Liver (tissue), 9 donors: ENCODE results near the gene KRTAP5-11. TPM values are rescaled to one million over a fixed set of nuclear protein-coding genes. Genes with fewer than 3 reads are reported as not detected.
"Not testable (repeated sequence)": the region's sequence is repeated elsewhere in the genome, so short reads cannot be mapped to it uniquely, and the experiment has no call there.

ENCODE experiments used
- DNase-seq: peaks from one replicate; pipeline ENCODE4 v3.0.0-alpha.2; 2017; ENCODE audit warnings: low spot score
- H3K27ac ChIP-seq, 2 donors: one replicate each; pipeline ENCODE4 v1.7.0; 2013; ENCODE audit warnings: inconsistent platforms in 2 of 2, low read length in 2 of 2, control low read depth in 1 of 2, low read depth in 1 of 2, mild to moderate bottlenecking in 1 of 2
- H3K27me3 ChIP-seq, 4 donors: one replicate each; pipeline versions ENCODE4 v1.6.1 to v1.7.0; 2013; ENCODE audit warnings: low read length in 3 of 4, inconsistent platforms in 1 of 4, mild to moderate bottlenecking in 1 of 4, moderate library complexity in 1 of 4; ENCODE audit not compliant: control insufficient read depth in 4 of 4, insufficient read depth in 4 of 4
- H3K36me3 ChIP-seq, 4 donors: one replicate each; pipeline versions ENCODE4 v1.6.1 to v1.7.0; 2013; ENCODE audit warnings: low read length in 3 of 4, mild to moderate bottlenecking in 3 of 4, low read depth in 1 of 4, moderate library complexity in 1 of 4; ENCODE audit not compliant: control insufficient read depth in 4 of 4, insufficient read depth in 3 of 4
- H3K4me1 ChIP-seq, 4 donors: one replicate each; pipeline versions ENCODE4 v1.6.1 to v1.7.0; 2013; ENCODE audit warnings: low read length in 3 of 4, mild to moderate bottlenecking in 3 of 4, moderate library complexity in 1 of 4; ENCODE audit not compliant: control insufficient read depth in 4 of 4, insufficient read depth in 4 of 4
- H3K4me3 ChIP-seq, 3 donors: one replicate each; pipeline versions ENCODE4 v1.6.1 to v1.7.0; 2013; ENCODE audit warnings: low read length in 3 of 3, control low read depth in 1 of 3, low read depth in 1 of 3, mild to moderate bottlenecking in 1 of 3
- H3K9ac ChIP-seq, 2 donors: one replicate each; pipeline ENCODE4 v1.7.0; 2013; ENCODE audit warnings: low read length in 2 of 2, mild to moderate bottlenecking in 2 of 2, moderate library complexity in 2 of 2, control low read depth in 1 of 2, low read depth in 1 of 2
- H3K9me3 ChIP-seq, 4 donors: one replicate each; pipeline versions ENCODE4 v1.6.1 to v1.7.0; 2013; ENCODE audit warnings: low read length in 3 of 4; ENCODE audit not compliant: control insufficient read depth in 4 of 4
- EGR1 ChIP-seq, 2 donors: IDR thresholded peaks; 2 replicates each; pipeline ENCODE4 v1.6.1; 2016 to 2018; ENCODE audit warnings: antibody characterized with exemption in 2 of 2, low read depth in 2 of 2
- FOXA1 ChIP-seq: IDR thresholded peaks from 2 replicates; pipeline ENCODE4 v1.6.1; 2016; ENCODE audit warnings: antibody characterized with exemption
- HNF4A ChIP-seq, 2 donors: conservative IDR thresholded peaks; 2 replicates each; pipeline ENCODE4 v1.6.1; 2016; ENCODE audit warnings: antibody characterized with exemption in 2 of 2, mild to moderate bottlenecking in 2 of 2
- HNF4G ChIP-seq: IDR thresholded peaks from 2 replicates; pipeline ENCODE4 v1.6.1; 2016; ENCODE audit warnings: antibody characterized with exemption
- JUND ChIP-seq, 2 donors: IDR thresholded peaks; 2 replicates each; pipeline ENCODE4 v1.6.1; 2016; ENCODE audit warnings: antibody characterized with exemption in 2 of 2
- NR2F2 ChIP-seq: IDR thresholded peaks from 2 replicates; pipeline ENCODE4 v1.6.1; 2016; ENCODE audit warnings: antibody characterized with exemption
- RAD21 ChIP-seq, 2 donors: IDR thresholded peaks; 2 replicates each; pipeline ENCODE4 v1.6.1; 2016; ENCODE audit warnings: antibody characterized with exemption in 2 of 2, mild to moderate bottlenecking in 2 of 2
- REST ChIP-seq: IDR thresholded peaks from 2 replicates; pipeline ENCODE4 v1.6.1; 2016; ENCODE audit warnings: antibody characterized with exemption, mild to moderate bottlenecking
- RXRA ChIP-seq, 2 donors: IDR thresholded peaks; 2 replicates each; pipeline ENCODE4 v1.6.1; 2017 to 2018; ENCODE audit warnings: antibody characterized with exemption in 2 of 2, mild to moderate bottlenecking in 1 of 2
- SP1 ChIP-seq: IDR thresholded peaks from 2 replicates; pipeline ENCODE4 v1.6.1; 2018; ENCODE audit warnings: antibody characterized with exemption, mild to moderate bottlenecking
- TAF1 ChIP-seq: conservative IDR thresholded peaks from 2 replicates; pipeline ENCODE4 v1.6.1; 2016; ENCODE audit warnings: antibody characterized with exemption, mild to moderate bottlenecking
- WGBS: extraction: QIAGEN DNeasy Blood & Tissue Kit; methylation state at CpG from one replicate; pipeline ENCODE4 v1.1.7; 2013; 5-methylcytosine and 5-hydroxymethylcytosine counted together
- polyA plus RNA-seq, 2 donors: library from polyadenylated mRNA; stranded (reverse) in 1 of 2; unstranded in 1 of 2; fragments of 200-250 nt in 1 of 2; fragments of >200 nt in 1 of 2; fragmentation: Nextera tagmentation in 1 of 2; extraction: Ambion mirVana in 1 of 2; gene quantifications; one replicate each; pipeline versions ENCODE4 v1.2.1 to v1.2.3, GENCODE V29; 2013 to 2015
- total RNA-seq, 2 donors: library from RNA; depleted of rRNA; stranded (reverse); fragments of >200 nt; gene quantifications; one replicate each; pipeline ENCODE4 v1.2.3, GENCODE V29; 2014
- TF ChIP-seq, protein P1 (sequence below): IDR thresholded peaks from 2 replicates; pipeline ENCODE4 v1.6.1; 2016; ENCODE audit warnings: antibody characterized with exemption
- donor health status: healthy.
- donor health status: healthy.
- donor health status: healthy.
- donor health status: healthy.
- donor health status: healthy.

The KRTAP5-11 gene
- total and polyA plus RNA-seq, 4 donors, result not detected

DNA sequence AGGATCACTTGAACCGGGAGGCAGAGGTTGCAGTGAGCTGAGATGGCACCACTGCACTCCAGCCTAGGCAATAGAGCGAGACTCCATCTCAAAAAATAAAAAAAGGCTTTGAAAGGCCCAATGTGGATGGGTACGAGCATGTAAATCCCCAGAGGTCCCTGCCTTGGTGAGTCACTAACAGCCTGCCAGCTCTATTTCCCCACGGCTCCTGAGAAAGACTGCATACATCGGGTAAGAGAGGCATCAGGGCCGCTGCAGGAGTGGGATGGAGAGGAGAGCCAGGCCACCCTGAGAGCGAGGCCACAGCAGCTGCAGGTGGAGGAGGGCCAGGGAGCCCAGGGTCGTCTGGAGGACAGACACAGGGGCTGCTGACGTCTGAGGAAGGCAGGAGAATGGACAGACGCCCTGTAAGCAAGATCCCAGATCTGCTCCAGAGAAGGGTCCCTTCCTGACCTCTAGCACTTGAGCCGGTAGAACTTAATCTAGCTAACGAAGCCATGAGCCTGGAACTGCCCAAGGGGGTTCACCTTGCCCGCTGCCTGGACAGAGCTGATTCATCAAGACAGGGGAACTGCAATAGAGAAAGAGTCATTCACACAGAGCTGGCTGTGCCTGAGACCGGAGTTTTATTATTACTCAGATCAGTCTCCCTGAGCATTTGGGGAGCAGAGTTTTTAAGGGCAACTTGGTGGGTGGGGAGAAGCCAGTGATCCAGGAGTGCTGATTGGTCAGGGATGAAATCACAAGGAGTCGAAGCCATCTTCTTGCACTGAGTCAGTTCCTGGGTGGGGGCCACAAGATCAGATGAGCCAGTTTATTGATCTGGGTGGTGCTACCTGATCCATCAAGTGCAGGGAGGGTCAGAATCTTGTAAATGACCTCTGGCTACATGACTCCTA lies 39.5 kb downstream of the KRTAP5-11 start:
- no peak for DNase-seq
- Histone ChIP-seq H3K27ac (no peak overlapping the region), H3K36me3 (no peaks in the 10 kb centered on the region), H3K9me3 (no peaks in the 10 kb centered on the region), H3K4me1 (no peaks in the 10 kb centered on the region), H3K9ac (no peak overlapping the region), H3K27me3 (no peaks in the 10 kb centered on the region), H3K4me3 (no peak overlapping the region)
- 88% methylated on average over 15 of the region's 15 CpGs for WGBS
- TF ChIP-seq NR2F2, result no peak

- Histone ChIP-seq H3K4me3 (no peak overlapping the region), H3K27ac (no peak overlapping the region), H3K9me3 (no peaks in the 10 kb centered on the region), H3K4me1 (no peaks in the 10 kb centered on the region), H3K9ac (no peak overlapping the region), H3K36me3 (no peaks in the 10 kb centered on the region), H3K27me3 (no peaks in the 10 kb centered on the region)
- no peak for TF ChIP-seq REST
- no peak for TF ChIP-seq RXRA (IDR thresholded peaks at IDR 0.05)
- no peak for TF ChIP-seq NR2F2
- no peak for TF ChIP-seq RAD21 (IDR thresholded peaks at IDR 0.05)
- no peak for TF ChIP-seq FOXA1
- TF ChIP-seq HNF4G, result no peak
- TF ChIP-seq SP1, result no peak
- TF ChIP-seq EGR1 (IDR thresholded peaks at IDR 0.05; ENCODE audit: low read depth in 2 of 2), result no peak
- TF ChIP-seq TAF1, result no peak
- TF ChIP-seq JUND (IDR thresholded peaks at IDR 0.05), result no peak
- TF ChIP-seq, protein P1, sequence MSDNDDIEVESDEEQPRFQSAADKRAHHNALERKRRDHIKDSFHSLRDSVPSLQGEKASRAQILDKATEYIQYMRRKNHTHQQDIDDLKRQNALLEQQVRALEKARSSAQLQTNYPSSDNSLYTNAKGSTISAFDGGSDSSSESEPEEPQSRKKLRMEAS, result no peak
- no peak for TF ChIP-seq HNF4A (conservative IDR thresholded peaks at IDR 0.05)
- 94% methylated on average over 7 of the region's 7 CpGs for WGBS
- no peak for DNase-seq
Observed at GRCh38 chr11:71542382-71542781, 40.3 kb downstream of the KRTAP5-11 start.

DNA sequence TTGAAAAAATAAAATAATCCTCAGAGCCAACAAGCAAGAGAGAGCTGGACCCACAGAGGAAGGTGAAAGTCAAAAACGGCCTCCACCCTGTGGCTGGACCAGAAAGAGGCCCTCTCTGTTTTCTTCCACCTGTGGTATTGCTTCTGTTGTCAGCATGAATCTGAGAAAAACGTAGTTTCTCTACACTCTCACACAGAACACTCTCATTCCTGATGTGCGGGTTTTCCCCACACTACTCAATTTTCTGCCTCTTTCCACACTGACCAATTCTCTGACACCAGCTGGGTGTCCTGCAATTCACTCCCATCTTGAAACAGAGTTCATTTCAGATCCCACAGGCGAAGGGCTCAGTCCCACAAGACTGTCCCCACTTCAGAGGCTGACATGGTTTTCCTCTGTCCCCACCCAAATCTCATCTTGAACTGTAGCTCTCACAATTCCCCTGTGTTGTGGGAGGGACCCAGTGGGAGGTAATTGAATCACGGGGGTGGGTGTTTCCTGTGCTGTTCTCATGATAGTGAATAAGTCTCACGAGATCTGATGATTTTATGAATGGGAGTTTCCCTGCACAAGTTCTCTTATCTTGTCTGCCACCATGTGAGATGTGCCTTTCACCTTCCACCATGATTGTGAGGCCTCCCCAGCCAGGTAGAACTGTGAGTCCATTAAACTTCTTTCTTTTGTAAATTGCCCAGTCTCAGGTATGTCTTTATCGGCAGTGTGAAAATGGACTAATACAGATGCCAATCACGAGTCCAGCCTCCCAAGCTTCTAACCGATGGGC lies 42.0 kb downstream of the KRTAP5-11 start:
- 91% methylated on average over 9 of the region's 9 CpGs for WGBS
- H3K4me3 ChIP-seq, H3K36me3 ChIP-seq, DNase-seq, H3K9me3 ChIP-seq, H3K4me1 ChIP-seq, H3K9ac ChIP-seq, H3K27ac ChIP-seq, H3K27me3 ChIP-seq: not testable (repeated sequence)

GRCh38 chr11:71539971-71540370 lies 42.7 kb downstream of the KRTAP5-11 start:
- not testable (repeated sequence) for H3K4me3 ChIP-seq, DNase-seq, H3K9ac ChIP-seq, H3K27me3 ChIP-seq, H3K9me3 ChIP-seq, H3K36me3 ChIP-seq, H3K27ac ChIP-seq, H3K4me1 ChIP-seq
- WGBS, result 93% methylated on average over 11 of the region's 11 CpGs
